Stimulated activated CD4-positive, alpha-beta T cell treated with anti-CD3 and anti-CD28 coated beads, TNF-alpha, amount 100 ng/mL, for 4 hours (primary cell): ENCODE results near the gene VPS35.

Source experiments
- DNase-seq, 3 experiments: peaks; one replicate each; pipeline ENCODE4 v3.0.0-alpha.2; 2020; ENCODE audit warnings: low read depth in 3 of 3

VPS35 gene

GRCh38 chr16:46688654-46689364 is at the start of gene VPS35:
Gene VPS35, minus strand, starts transcription at chr16:46689178. Its CDS starts 45 bp downstream, at chr16:46689133.
- DNase-seq, result peak; percentile 99 to 100 (median 99)

GRCh38 chr16:46737621-46738214 is 48.7 kb upstream of the VPS35 start:
- no peak for DNase-seq

GRCh38 chr16:46736695-46737094 is 47.7 kb upstream of the VPS35 start:
- DNase-seq, result no peak

GRCh38 chr16:46733319-46733830 is 44.4 kb upstream of the VPS35 start:
- DNase-seq, result no peak

- DNase-seq, result no peak
Measured at GRCh38 chr16:46732561-46732960, 43.6 kb upstream of the VPS35 start.

GRCh38 chr16:46731691-46732555 is 42.9 kb upstream of the VPS35 start:
- no peak for DNase-seq

GRCh38 chr16:46730801-46731690 is 42.1 kb upstream of the VPS35 start:
- DNase-seq, result no peak

- DNase-seq, result no peak
Measured at GRCh38 chr16:46730126-46730525, 41.1 kb upstream of the VPS35 start.

GRCh38 chr16:46729326-46729995 is 40.5 kb upstream of the VPS35 start:
- no peak for DNase-seq

GRCh38 chr16:46728806-46729205 is 39.8 kb upstream of the VPS35 start:
- DNase-seq, result no peak

GRCh38 chr16:46727630-46728029 is 38.7 kb upstream of the VPS35 start:
- no peak for DNase-seq

- no peak for DNase-seq
Measured at GRCh38 chr16:46727184-46727583, 38.2 kb upstream of the VPS35 start.

- no peak for DNase-seq
Measured at GRCh38 chr16:46721885-46722284, 32.9 kb upstream of the VPS35 start.

- no peak for DNase-seq
Measured at GRCh38 chr16:46720619-46721018, 31.6 kb upstream of the VPS35 start.

- no peak for DNase-seq
Measured at GRCh38 chr16:46719528-46719927, 30.6 kb upstream of the VPS35 start.

GRCh38 chr16:46718214-46718613 is 29.2 kb upstream of the VPS35 start:
- DNase-seq, result no peak

GRCh38 chr16:46717692-46718091 is 28.7 kb upstream of the VPS35 start:
- DNase-seq, result no peak

- no peak for DNase-seq
Measured at GRCh38 chr16:46715769-46716305, 26.9 kb upstream of the VPS35 start.

- no peak for DNase-seq
Measured at GRCh38 chr16:46714797-46715591, 26.0 kb upstream of the VPS35 start.

- DNase-seq, result no peak
Measured at GRCh38 chr16:46713634-46714033, 24.7 kb upstream of the VPS35 start.
